ENCODE measurements around the gene DEFB129. TPM values are rescaled to one million over a fixed set of nuclear protein-coding genes. Genes with fewer than 3 reads are reported as not detected.

The DEFB129 gene, protein sequence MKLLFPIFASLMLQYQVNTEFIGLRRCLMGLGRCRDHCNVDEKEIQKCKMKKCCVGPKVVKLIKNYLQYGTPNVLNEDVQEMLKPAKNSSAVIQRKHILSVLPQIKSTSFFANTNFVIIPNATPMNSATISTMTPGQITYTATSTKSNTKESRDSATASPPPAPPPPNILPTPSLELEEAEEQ
- not detected in 2 replicates for total RNA-seq

DNA sequence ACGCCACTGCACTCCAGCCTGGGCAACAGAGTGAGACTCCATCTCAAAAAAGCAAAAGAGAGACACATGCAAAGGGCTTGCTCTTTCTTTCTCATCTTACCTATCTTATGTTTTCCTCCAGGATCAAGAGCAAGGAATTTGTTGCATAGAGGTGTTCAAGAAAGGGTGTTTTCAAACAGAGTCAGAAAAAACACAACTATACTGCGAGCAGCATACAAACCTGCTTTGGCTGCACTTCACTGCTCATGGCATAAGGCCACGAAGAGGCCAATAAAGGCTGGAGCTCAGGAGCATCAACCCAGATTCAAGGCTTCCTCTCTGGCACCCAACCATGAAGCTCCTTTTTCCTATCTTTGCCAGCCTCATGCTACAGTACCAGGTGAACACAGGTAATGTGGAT is at the start of gene DEFB129:
TSS of gene DEFB129 (plus strand) at position 301 of the 400 bp plus-strand sequence. CDS start at position 332, 31 bp downstream.

DNA sequence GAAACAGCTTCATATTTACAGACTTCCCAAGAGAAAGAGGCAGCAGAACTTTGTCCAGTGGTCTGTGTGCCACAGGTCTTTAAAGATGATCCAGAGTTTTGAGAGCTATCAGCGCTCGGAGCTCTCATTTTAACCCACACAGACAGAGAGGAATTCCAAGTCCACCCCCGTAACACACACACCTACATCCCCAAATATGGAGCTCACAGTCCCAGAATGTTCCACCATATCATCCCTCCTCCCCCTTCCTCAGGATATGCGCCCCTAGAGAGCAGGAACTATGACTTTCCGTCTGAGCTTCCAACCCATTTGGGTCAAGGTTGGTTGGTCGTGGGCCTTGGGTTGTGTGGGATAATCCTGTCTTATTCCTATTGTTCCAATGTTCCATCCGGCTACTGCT is 37.4 kb upstream of the DEFB129 start, which contains the start of gene DEFB128:
TSS of gene DEFB128 (minus strand) at position 101 of the 400 bp plus-strand sequence. CDS start at position 13, 88 bp downstream.

DNA sequence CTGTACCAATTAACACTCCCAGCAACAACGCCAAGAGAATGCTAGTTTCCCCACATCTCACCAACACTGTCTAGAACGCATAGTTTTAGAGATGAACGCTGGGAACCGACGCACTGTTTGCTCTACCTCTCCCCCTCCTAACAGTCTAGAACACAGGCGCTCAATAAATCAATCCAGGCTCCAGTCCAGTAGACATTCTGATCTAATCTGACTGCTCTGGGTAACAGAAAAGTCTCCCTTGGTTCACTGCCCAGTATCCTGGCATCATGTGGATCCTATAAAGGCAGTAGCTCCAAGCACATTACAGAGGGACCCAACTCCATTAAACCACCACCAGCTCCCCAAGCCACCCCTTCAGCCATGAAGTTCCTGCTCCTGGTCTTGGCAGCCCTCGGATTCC is 30.4 kb downstream of the DEFB129 start, which contains the start of gene DEFB132:
TSS of gene DEFB132 (plus strand) at position 306 of the 400 bp plus-strand sequence. CDS start at position 361, 55 bp downstream.

Other genes starting within 250 kb of the DEFB129 start
- not detected in 2 replicates for gene DEFB125, start 139.6 kb upstream of the DEFB129 start, total RNA-seq
- gene DEFB126, start 84.7 kb upstream of the DEFB129 start, total RNA-seq = not detected in 2 replicates
- gene DEFB127, start 69.8 kb upstream of the DEFB129 start, total RNA-seq = not detected in 2 replicates
- gene DEFB128, start 37.5 kb upstream of the DEFB129 start, total RNA-seq = not detected in 2 replicates
- not detected in 2 replicates for gene DEFB132, start 30.5 kb downstream of the DEFB129 start, total RNA-seq
- 2.9 and 4.8 TPM in 2 replicates for gene C20orf96, start 63.5 kb downstream of the DEFB129 start, total RNA-seq
- 11.4 and 13.7 TPM in 2 replicates for gene ZCCHC3, start 70.3 kb downstream of the DEFB129 start, total RNA-seq
- 7.0 and 8.5 TPM in 2 replicates for gene SOX12, start 98.3 kb downstream of the DEFB129 start, total RNA-seq
- gene NRSN2, start 119.9 kb downstream of the DEFB129 start, total RNA-seq = 24.0 and 57.5 TPM in 2 replicates
- 61.1 and 63.4 TPM in 2 replicates for gene TRIB3, start 153.5 kb downstream of the DEFB129 start, total RNA-seq
- gene RBCK1, start 181.0 kb downstream of the DEFB129 start, total RNA-seq = 61.2 and 93.7 TPM in 2 replicates
- 33.3 and 34.2 TPM in 2 replicates for gene TBC1D20, start 235.3 kb downstream of the DEFB129 start, total RNA-seq